Naive B cell (primary cell): ENCODE results near the gene TNNT3. TPM values are rescaled to one million over a fixed set of nuclear protein-coding genes. Genes with fewer than 3 reads are reported as not detected.

Source experiments
- ATAC-seq, 2 donors: fragments of 150-1000 bp; cut with Tn5 transposase; 2 replicates each; pipeline ENCODE4 v1.10.0; 2021; ENCODE audit warnings: low read depth in 2 of 2, mild to moderate bottlenecking in 2 of 2, moderate library complexity in 2 of 2
- DNase-seq: peaks from one replicate; pipeline ENCODE4 v3.0.0; 2022
- H3K27ac Mint-ChIP-seq, 6 donors: one replicate each; pipeline ENCODE4 v1.8.0; 2020 to 2022; ENCODE audit warnings: mild to moderate bottlenecking in 6 of 6, mixed read lengths in 6 of 6, moderate library complexity in 5 of 6, inconsistent platforms in 2 of 6
- H3K27me3 Mint-ChIP-seq, 3 donors: one replicate each; pipeline ENCODE4 v1.8.0; 2021 to 2022; ENCODE audit warnings: mixed read lengths in 3 of 3, mild to moderate bottlenecking in 1 of 3
- H3K36me3 Mint-ChIP-seq, 2 donors: one replicate each; pipeline ENCODE4 v1.8.0; 2020 to 2022; ENCODE audit warnings: mixed read lengths in 2 of 2, inconsistent platforms in 1 of 2, mild to moderate bottlenecking in 1 of 2
- H3K4me1 Mint-ChIP-seq, 3 donors: one replicate each; pipeline ENCODE4 v1.8.0; 2020 to 2022; ENCODE audit warnings: mixed read lengths in 3 of 3, inconsistent platforms in 1 of 3, mild to moderate bottlenecking in 1 of 3, moderate library complexity in 1 of 3
- H3K4me3 Mint-ChIP-seq, 8 donors: one replicate each; pipeline ENCODE4 v1.8.0; 2020 to 2022; ENCODE audit warnings: mild to moderate bottlenecking in 8 of 8, mixed read lengths in 8 of 8, moderate library complexity in 8 of 8, inconsistent platforms in 2 of 8
- H3K9me3 Mint-ChIP-seq, 7 donors: one replicate each; pipeline ENCODE4 v1.8.0; 2020 to 2022; ENCODE audit warnings: mixed read lengths in 7 of 7, mild to moderate bottlenecking in 5 of 7, inconsistent platforms in 2 of 7, moderate library complexity in 1 of 7
- polyA plus RNA-seq, 6 donors: library from polyadenylated mRNA; unstranded; fragments of 300-500 nt; fragmentation: Illumina TruSeq; gene quantifications; one replicate each; pipeline ENCODE4 v1.2.3, GENCODE V29; 2021; ENCODE audit warnings: low read depth in 6 of 6

Gene TNNT3
- polyA plus RNA-seq, 6 donors from 2014 or later, result 0.43 to 0.92 TPM; not detected in 4

DNA sequence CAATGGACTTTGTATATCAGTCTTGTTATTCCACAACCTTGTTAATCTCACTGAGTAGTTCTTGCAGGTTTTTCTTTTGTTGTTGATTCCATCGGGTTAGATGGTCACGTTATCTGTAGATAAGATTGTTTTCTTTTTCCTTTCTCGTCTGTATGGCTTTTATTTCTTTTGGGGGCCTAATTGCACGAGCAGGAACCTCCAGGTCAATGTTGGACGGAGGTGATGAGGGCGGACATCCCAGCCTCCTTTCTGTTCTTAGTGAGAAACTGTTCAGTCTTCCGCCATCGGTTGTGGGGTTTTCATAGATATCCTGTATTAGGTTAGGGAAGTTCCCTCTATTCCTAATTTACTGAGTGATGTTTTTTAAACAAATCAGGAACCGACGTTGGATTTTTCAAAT, 23.0 kb upstream of the TNNT3 start:
- peaks cover 0 to 6% of the 10 kb centered on the region in 2 donors for H3K36me3 Mint-ChIP-seq
- peak in 1 of 2 donors; percentile 5 for ATAC-seq
- peaks cover 0 to 6% (median 0%) of the 10 kb centered on the region in 3 donors for H3K27me3 Mint-ChIP-seq
- DNase-seq, result no peak
- H3K4me1 Mint-ChIP-seq, result peaks cover 26 to 38% (median 29%) of the 10 kb centered on the region in 3 donors
- peak overlapping the region in 2 of 6 donors; percentile 5 to 85 for H3K27ac Mint-ChIP-seq
- peak overlapping the region; percentile 72 to 93 (median 82) for H3K4me3 Mint-ChIP-seq
- peaks cover 0 to 8% (median 0%) of the 10 kb centered on the region in 7 donors for H3K9me3 Mint-ChIP-seq

DNA sequence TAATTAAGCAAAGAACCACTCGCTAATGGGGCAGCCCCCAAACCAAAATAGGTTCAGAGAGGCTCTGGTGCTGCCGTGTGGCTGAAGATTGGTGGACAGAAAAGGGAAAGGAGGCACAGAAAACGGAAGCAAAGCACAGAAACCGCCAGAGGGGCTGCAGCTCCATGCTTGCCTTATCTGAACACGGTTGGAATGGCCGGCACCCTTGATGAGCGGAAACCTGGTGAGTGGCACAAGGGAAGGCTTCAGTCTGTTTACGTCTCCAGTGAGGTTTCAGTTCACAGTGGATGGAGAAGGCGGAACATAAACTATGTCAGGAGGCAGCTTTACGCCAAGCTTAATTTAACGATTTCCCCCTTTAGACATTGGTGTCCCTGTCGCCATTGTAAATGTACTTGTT, 22.6 kb upstream of the TNNT3 start:
- H3K4me1 Mint-ChIP-seq, result peaks cover 26 to 38% (median 27%) of the 10 kb centered on the region in 3 donors
- H3K36me3 Mint-ChIP-seq, result peaks cover 0 to 6% of the 10 kb centered on the region in 2 donors
- DNase-seq (peak; percentile 37), ATAC-seq (peak; percentile 91 to 96)
- H3K4me3 Mint-ChIP-seq, result peak overlapping the region; percentile 72 to 93 (median 82)
- peaks cover 0 to 6% (median 0%) of the 10 kb centered on the region in 3 donors for H3K27me3 Mint-ChIP-seq
- peaks cover 0 to 8% (median 0%) of the 10 kb centered on the region in 7 donors for H3K9me3 Mint-ChIP-seq
- peak overlapping the region in 5 of 6 donors; percentile 5 to 96 (median 77) for H3K27ac Mint-ChIP-seq

DNA sequence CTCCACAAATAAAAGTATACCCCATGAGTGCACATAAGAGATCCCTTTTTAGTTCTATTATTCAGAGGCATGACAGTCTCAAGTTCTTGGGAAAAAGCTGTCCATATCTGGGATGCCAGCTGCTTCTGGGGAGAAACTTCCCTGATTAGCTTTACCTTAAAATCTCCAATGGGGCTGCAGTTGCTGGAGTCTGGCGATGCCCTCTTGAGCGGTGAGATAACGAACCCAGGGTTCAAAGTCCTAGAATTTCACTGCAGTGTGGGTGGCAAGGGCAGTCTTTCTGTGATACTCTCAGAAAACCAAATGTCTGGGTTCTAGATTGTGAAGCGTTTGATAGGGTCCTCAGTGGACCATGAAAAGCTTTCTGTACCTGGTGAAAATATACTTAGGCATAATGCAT, 20.4 kb upstream of the TNNT3 start:
- peaks cover 12 to 20% (median 16%) of the 10 kb centered on the region in 3 donors for H3K4me1 Mint-ChIP-seq
- H3K9me3 Mint-ChIP-seq, result no peaks in the 10 kb centered on the region
- H3K4me3 Mint-ChIP-seq, result no peak overlapping the region
- no peak overlapping the region for H3K27ac Mint-ChIP-seq
- no peak for DNase-seq
- ATAC-seq, result no peak
- no peaks in the 10 kb centered on the region for H3K36me3 Mint-ChIP-seq
- H3K27me3 Mint-ChIP-seq, result peaks cover 0 to 6% (median 0%) of the 10 kb centered on the region in 3 donors

DNA sequence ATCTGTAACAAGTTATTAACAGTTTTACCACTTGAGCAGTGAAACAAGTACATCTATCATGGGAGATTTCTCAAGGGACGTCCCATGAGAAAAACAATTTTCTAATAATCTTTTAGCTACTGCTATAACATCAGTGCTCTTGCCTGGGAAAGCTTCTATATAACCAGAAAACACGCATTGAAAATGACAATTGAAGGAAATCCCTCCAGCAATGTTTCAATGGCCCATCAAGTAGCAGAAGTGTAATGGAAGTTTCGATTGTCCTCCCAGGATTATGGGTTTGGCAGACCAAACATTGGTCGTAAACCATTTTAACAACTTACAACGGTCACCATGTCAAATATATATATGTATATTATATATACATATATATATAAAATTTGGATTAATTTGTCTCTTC, 19.8 kb upstream of the TNNT3 start:
- Mint-ChIP-seq H3K27ac (no peak overlapping the region), H3K36me3 (no peaks in the 10 kb centered on the region), H3K4me3 (no peak overlapping the region), H3K9me3 (no peaks in the 10 kb centered on the region), H3K27me3 (peaks cover 0 to 6% (median 0%) of the 10 kb centered on the region in 3 donors), H3K4me1 (peaks cover 12 to 20% (median 16%) of the 10 kb centered on the region in 3 donors)
- ATAC-seq (no peak), DNase-seq (no peak)

DNA sequence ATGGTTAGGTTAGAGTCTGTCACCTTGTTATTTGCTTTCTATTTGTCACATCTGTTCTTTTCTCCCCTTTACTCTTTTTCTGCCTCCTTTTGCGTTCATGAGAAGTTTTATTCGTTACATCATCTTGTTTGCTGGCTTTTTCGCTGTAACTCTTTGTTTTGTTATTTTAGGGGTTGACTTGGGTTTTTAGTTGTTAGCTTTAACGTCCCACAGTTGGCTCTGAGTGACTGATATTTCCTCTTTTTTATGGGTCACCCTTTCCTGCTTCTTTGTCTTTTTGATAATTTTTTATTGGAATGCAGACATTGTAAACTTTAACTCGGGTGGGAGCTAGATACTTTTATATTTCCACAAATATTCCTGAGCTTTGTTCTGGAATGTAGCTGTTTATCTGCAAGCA, 13.3 kb upstream of the TNNT3 start:
- H3K9me3 Mint-ChIP-seq, result no peaks in the 10 kb centered on the region
- no peak for ATAC-seq
- peaks cover 0 to 5% (median 0%) of the 10 kb centered on the region in 3 donors for H3K4me1 Mint-ChIP-seq
- DNase-seq, result no peak
- peaks cover 0 to 5% (median 5%) of the 10 kb centered on the region in 3 donors for H3K27me3 Mint-ChIP-seq
- H3K36me3 Mint-ChIP-seq, result no peaks in the 10 kb centered on the region
- no peak overlapping the region for H3K4me3 Mint-ChIP-seq
- H3K27ac Mint-ChIP-seq, result no peak overlapping the region

DNA sequence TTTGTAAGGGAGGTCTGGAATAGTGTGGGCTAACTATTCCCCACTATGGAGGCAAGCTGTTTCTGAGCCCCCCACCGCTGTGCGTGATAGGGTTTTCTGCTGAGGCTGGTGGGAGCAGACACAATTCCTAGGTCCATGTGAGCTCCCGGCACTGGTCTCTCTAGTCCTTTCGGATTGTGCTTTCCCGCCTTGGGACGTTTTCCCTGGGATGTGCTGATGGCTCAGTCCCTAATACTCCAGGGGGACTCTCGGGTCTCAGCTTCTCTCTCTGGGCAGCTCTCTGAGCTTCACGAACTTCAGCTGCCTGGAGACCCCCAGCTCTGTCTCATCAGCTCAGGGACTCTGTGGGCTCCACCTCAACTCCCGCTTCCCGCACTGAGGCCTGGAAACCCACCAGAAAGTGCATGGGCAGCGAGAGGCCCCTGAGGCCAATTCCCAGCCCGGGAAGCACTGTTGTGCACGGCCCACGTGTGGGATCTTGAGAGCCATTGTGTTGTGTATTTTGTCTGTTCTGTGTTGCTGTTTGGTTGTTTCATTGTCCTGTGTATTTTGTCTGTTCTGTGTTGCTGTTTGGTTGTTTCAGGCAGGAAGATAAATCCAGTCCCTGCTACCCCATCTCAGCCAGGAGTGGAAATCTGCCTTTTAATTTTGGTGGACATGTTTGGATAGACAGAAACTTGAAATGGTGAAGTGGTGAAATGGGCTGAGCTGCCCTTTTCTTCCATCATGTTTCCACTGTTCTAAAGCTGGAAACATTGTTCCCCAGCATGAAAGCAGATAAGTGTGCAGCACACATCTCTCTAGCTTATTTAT, 12.7 kb upstream of the TNNT3 start:
- no peaks in the 10 kb centered on the region for H3K36me3 Mint-ChIP-seq
- no peak overlapping the region for H3K27ac Mint-ChIP-seq
- no peak overlapping the region for H3K4me3 Mint-ChIP-seq
- DNase-seq (no peak), ATAC-seq (no peak)
- no peaks in the 10 kb centered on the region for H3K9me3 Mint-ChIP-seq
- peaks cover 0 to 5% (median 5%) of the 10 kb centered on the region in 3 donors for H3K27me3 Mint-ChIP-seq
- H3K4me1 Mint-ChIP-seq, result peaks cover 0 to 5% (median 0%) of the 10 kb centered on the region in 3 donors

DNA sequence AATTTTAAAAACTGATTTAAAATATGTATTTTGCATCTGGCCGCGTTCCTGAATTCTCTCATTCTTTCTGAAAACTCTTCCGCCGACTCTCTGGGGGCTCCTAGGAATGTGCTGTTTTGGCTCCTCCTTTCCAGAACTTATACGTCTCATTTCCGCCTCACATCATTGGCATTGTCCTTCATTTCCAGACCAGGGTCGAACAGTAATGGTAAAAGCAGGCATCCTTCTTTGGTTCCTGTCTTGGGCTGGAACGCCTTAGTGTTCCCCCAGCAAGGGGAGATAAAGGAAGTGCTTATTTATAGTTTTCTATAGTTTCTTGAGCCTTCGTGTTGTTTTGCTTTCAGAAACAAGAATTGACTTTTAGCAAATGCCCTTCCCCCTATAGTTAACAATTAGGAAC, 10.9 kb upstream of the TNNT3 start:
- no peak overlapping the region for H3K4me3 Mint-ChIP-seq
- H3K27me3 Mint-ChIP-seq, result peaks cover 0 to 7% (median 5%) of the 10 kb centered on the region in 3 donors
- peaks cover 0 to 5% (median 4%) of the 10 kb centered on the region in 3 donors for H3K4me1 Mint-ChIP-seq
- ATAC-seq (no peak), DNase-seq (no peak)
- no peaks in the 10 kb centered on the region for H3K36me3 Mint-ChIP-seq
- no peaks in the 10 kb centered on the region for H3K9me3 Mint-ChIP-seq
- H3K27ac Mint-ChIP-seq, result peak overlapping the region in 1 of 6 donors; percentile 36

DNA sequence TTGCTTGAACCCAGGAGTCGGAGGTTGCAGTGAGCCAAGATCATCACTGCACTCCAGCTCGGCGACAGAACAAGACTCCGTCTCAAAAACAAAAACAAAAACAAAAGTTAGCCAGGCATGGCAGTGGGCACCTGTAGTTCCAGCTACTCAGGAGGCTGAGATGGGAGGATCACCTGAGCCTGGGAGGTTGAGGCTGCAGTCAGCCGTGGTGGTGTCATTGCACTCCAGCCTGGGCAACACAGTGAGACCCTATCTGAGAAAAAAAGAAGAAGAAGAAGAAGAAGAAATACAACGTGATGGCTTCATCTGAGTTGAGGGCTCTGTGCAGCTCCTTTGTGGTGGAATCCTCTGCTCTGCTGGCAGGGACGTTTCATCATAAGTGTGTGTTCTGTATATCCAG, 10.0 kb upstream of the TNNT3 start:
- H3K9me3 Mint-ChIP-seq, result no peaks in the 10 kb centered on the region
- DNase-seq (no peak), ATAC-seq (no peak)
- H3K4me1 Mint-ChIP-seq, result peaks cover 1 to 12% (median 8%) of the 10 kb centered on the region in 3 donors
- H3K27me3 Mint-ChIP-seq, result peaks cover 8 to 16% (median 10%) of the 10 kb centered on the region in 3 donors
- peak overlapping the region in 1 of 8 donors; percentile 35 for H3K4me3 Mint-ChIP-seq
- H3K36me3 Mint-ChIP-seq, result no peaks in the 10 kb centered on the region
- peak overlapping the region in 1 of 6 donors; percentile 70 for H3K27ac Mint-ChIP-seq

DNA sequence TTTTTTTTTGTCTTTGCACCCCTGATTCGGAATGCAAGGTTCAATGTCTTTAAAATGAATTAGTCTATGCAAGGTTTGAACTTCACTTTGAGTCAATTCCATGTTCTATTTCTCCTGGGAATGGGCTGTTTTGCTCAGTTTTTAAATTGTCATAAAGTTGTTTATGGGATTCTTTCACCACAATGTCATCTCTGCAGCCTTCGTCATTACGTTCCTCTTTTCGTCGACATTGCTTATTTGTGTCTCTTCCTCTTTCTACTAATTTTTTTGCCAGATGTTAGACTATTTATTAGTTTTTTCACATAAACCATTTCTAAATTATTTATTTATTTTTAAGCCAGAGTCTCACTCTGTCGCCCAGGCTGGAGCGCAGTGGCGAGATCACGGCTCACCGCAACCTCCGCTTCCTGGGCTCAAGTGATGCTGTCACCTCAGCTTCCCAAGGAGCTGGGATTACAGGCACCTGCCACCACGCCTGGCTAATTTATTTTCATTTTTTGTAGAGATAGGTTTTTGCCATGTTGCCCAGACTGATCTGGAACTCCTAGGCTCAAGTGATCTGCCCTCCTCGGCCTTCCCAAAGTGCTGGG, 7.1 kb upstream of the TNNT3 start:
- Mint-ChIP-seq H3K4me3 (no peak overlapping the region), H3K27ac (peak overlapping the region in 2 of 6 donors; percentile 22 to 32), H3K36me3 (no peaks in the 10 kb centered on the region), H3K27me3 (peaks cover 11 to 20% (median 18%) of the 10 kb centered on the region in 3 donors), H3K4me1 (peaks cover 10 to 21% (median 20%) of the 10 kb centered on the region in 3 donors), H3K9me3 (no peaks in the 10 kb centered on the region)
- ATAC-seq (peak in 1 of 2 donors; percentile 41), DNase-seq (no peak)

DNA sequence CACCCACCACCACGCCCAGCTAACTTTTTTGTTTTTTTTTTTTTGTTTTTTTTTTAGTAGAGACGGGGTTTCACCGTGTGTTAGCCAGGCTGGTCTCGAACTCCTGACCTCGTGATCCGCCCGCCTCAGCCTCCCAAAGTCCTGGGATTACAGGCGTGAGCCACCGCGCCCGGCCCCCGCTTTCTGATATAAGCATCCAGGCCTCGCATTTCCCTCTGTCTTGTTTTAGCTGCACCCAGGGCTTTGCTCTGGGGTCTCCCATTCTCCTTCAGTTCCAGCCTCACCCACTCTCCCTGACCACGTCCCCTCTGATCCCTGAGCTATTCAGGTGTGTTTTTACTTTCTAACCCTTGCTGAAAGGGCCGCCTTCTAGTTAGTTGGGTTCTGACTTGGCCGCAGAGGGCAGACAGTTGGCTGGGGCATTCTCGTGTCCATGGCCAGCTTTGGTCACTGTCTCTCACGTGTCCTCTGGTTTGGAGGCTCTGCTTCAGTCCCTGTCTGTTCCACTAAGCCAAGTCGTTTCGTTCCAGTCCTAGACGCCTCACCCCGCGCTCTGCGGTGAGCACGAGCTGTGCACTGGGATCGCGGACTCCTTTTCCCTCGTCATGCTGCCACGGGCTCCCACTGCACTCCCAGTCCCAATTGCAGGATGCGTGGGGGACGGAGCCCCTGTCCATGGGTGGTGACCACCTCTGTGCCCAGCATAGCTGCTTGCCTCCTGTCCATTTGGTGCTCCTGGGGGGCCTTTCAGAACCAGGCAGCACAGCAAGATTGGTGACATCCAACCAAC, 6.0 kb upstream of the TNNT3 start:
- Mint-ChIP-seq H3K27ac (peak overlapping the region in 1 of 6 donors; percentile 36), H3K9me3 (no peaks in the 10 kb centered on the region), H3K4me3 (no peak overlapping the region), H3K4me1 (peaks cover 10 to 21% (median 20%) of the 10 kb centered on the region in 3 donors), H3K36me3 (no peaks in the 10 kb centered on the region), H3K27me3 (peaks cover 11 to 20% (median 18%) of the 10 kb centered on the region in 3 donors)
- ATAC-seq (no peak), DNase-seq (no peak)

DNA sequence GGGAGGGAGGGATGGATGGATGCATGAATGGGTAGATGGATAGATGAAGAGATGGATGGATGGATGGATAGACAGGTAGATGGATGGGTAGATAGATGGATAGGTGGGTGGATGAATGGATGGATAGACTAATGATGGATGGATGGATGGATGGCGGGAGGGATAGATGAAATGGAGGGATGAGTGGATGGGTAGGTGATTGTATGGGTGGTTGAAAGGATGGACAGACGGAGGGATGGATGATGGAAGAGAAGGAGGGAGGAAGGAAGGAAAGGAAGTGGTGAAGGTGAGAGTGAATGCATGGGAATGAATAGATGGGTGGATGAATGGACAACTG, 3.7 kb upstream of the TNNT3 start:
- H3K27ac Mint-ChIP-seq, result peak overlapping the region in 3 of 6 donors; percentile 1 to 5 (median 3)
- DNase-seq, result no peak
- no peaks in the 10 kb centered on the region for H3K9me3 Mint-ChIP-seq
- no peaks in the 10 kb centered on the region for H3K36me3 Mint-ChIP-seq
- peak overlapping the region in 2 of 8 donors; percentile 1 to 5 for H3K4me3 Mint-ChIP-seq
- peaks cover 11 to 20% (median 18%) of the 10 kb centered on the region in 3 donors for H3K27me3 Mint-ChIP-seq
- no peak for ATAC-seq
- H3K4me1 Mint-ChIP-seq, result peaks cover 10 to 21% (median 20%) of the 10 kb centered on the region in 3 donors

DNA sequence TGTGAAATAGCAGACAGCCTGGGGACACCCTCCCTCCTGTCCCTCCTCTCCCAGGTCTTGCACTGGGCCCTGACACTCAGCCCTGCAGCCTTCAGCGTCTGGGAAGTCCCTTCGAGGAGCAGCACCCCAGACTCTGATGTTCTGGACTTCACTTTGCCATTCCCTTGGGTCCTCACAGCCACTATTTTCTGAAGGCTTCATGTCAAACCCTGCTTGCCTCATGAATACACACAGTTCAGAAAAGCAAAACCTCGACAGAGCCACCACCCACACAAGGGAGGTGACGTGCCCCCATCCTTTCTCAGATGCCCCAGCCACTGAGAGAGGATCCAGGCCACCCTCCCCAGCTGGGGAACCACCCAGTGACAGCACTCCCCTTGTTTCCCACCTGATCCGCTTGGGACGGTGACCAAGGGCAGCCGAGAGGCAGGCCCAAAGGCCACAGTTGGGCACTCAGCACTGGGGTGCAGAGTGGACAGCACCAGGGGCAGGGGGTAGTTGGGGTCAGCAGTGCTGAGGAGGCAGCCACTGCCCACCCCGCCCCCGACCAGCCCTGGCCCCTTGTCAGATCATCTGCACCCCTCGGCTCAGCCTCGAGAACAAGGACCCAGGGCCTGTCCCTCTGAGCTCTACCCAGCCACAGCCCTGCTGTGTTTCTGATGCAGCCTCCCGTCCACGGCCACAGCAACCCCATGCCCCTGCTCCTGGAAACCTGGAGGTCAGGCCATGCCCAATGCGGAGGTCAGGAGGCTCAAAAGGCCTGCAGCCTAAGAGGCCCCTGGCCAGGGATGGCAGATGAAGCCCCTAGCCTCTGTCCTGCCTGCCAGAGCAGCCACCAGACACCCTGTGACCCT, 3.1 kb upstream of the TNNT3 start:
- Mint-ChIP-seq H3K27me3 (peaks cover 11 to 20% (median 18%) of the 10 kb centered on the region in 3 donors), H3K36me3 (no peaks in the 10 kb centered on the region), H3K9me3 (no peaks in the 10 kb centered on the region), H3K27ac (peak overlapping the region in 2 of 6 donors; percentile 5 to 47), H3K4me3 (peak overlapping the region in 1 of 8 donors; percentile 5), H3K4me1 (peaks cover 10 to 21% (median 20%) of the 10 kb centered on the region in 3 donors)
- DNase-seq (no peak), ATAC-seq (no peak)
